H9 (cell line): ENCODE measurements around the gene SLC30A9. TPM values are rescaled to one million over a fixed set of nuclear protein-coding genes. Genes with fewer than 3 reads are reported as not detected.

Experiments used
- DNase-seq: peaks from one replicate; pipeline ENCODE4 v3.0.0-alpha.2; 2017
- H2AFZ ChIP-seq: one replicate; pipeline ENCODE4 v1.6.1; 2013; ENCODE audit warnings: mild to moderate bottlenecking, low read length, control low read depth, moderate library complexity
- H2AK5ac ChIP-seq: 2 replicates; pipeline ENCODE4 v1.6.1; 2013; ENCODE audit warnings: low read length, control low read depth, mixed read lengths; ENCODE audit not compliant: insufficient read length
- H2BK120ac ChIP-seq: one replicate; pipeline ENCODE4 v1.6.1; 2013; ENCODE audit warnings: low read depth, mild to moderate bottlenecking, low read length, control low read depth, inconsistent platforms; ENCODE audit not compliant: poor library complexity, severe bottlenecking
- H2BK12ac ChIP-seq: 2 replicates; pipeline ENCODE4 v1.6.1; 2013; ENCODE audit warnings: low read length, control low read depth, mixed read lengths, low read depth; ENCODE audit not compliant: insufficient read length
- H2BK15ac ChIP-seq: 2 replicates; pipeline ENCODE4 v1.6.1; 2013; ENCODE audit warnings: low read depth, low read length, control low read depth
- H2BK20ac ChIP-seq: one replicate; pipeline ENCODE4 v1.6.1; 2013; ENCODE audit warnings: low read depth, mild to moderate bottlenecking, low read length, control low read depth, inconsistent platforms; ENCODE audit not compliant: poor library complexity, severe bottlenecking
- H2BK5ac ChIP-seq: 2 replicates; pipeline ENCODE4 v1.6.1; 2013; ENCODE audit warnings: low read length, control low read depth, mixed read lengths; ENCODE audit not compliant: insufficient read length
- H3K14ac ChIP-seq: 2 replicates; pipeline ENCODE4 v1.6.1; 2013; ENCODE audit warnings: low read length, control low read depth; ENCODE audit not compliant: insufficient read depth
- H3K18ac ChIP-seq: 2 replicates; pipeline ENCODE4 v1.6.1; 2013; ENCODE audit warnings: low read depth, mild to moderate bottlenecking, mixed read lengths, low read length, control low read depth; ENCODE audit not compliant: insufficient read length
- H3K23ac ChIP-seq: 2 replicates; pipeline ENCODE4 v1.6.1; 2013; ENCODE audit warnings: low read length, control low read depth, mixed read lengths, low read depth; ENCODE audit not compliant: insufficient read length
- H3K23me2 ChIP-seq: 2 replicates; pipeline ENCODE4 v1.6.1; 2013; ENCODE audit warnings: low read depth, mild to moderate bottlenecking, mixed read lengths, low read length, control low read depth; ENCODE audit not compliant: insufficient read length, poor library complexity, severe bottlenecking
- H3K27ac ChIP-seq: 2 replicates; pipeline ENCODE4 v1.5.1; 2013; ENCODE audit warnings: low read length, control low read depth, mixed read lengths, low read depth; ENCODE audit not compliant: insufficient read length
- H3K27me3 ChIP-seq: 2 replicates; pipeline ENCODE4 v1.6.1; 2013; ENCODE audit warnings: low read length, control low read depth, inconsistent platforms; ENCODE audit not compliant: insufficient read depth
- H3K4ac ChIP-seq: 2 replicates; pipeline ENCODE4 v1.6.1; 2013; ENCODE audit warnings: low read depth, mild to moderate bottlenecking, control low read depth, inconsistent platforms, low read length, moderate library complexity
- H3K4me1 ChIP-seq: 2 replicates; pipeline ENCODE4 v1.6.1; 2013; ENCODE audit warnings: low read length, control low read depth, inconsistent platforms; ENCODE audit not compliant: insufficient read depth
- H3K4me2 ChIP-seq: 2 replicates; pipeline ENCODE4 v1.6.1; 2013; ENCODE audit warnings: low read length, control low read depth, mixed read lengths; ENCODE audit not compliant: insufficient read length, insufficient read depth
- H3K56ac ChIP-seq: 2 replicates; pipeline ENCODE4 v1.6.1; 2013; ENCODE audit warnings: low read depth, mild to moderate bottlenecking, mixed read lengths, low read length, control low read depth; ENCODE audit not compliant: insufficient read length
- H3K79me1 ChIP-seq: 2 replicates; pipeline ENCODE4 v1.6.1; 2013; ENCODE audit warnings: low read depth, mild to moderate bottlenecking, moderate library complexity, low read length, control low read depth, inconsistent platforms; ENCODE audit not compliant: insufficient read depth, poor library complexity, severe bottlenecking
- H3K79me2 ChIP-seq: 2 replicates; pipeline ENCODE4 v1.6.1; 2013; ENCODE audit warnings: low read length, control low read depth, inconsistent platforms; ENCODE audit not compliant: insufficient read depth
- H3K9ac ChIP-seq: 2 replicates; pipeline ENCODE4 v1.6.1; 2013; ENCODE audit warnings: low read length, control low read depth, mixed read lengths; ENCODE audit not compliant: insufficient read length; ENCODE audit errors: extremely low read depth
- H3K9me3 ChIP-seq: one replicate; pipeline ENCODE4 v1.6.1; 2013; ENCODE audit warnings: low read depth, low read length, inconsistent platforms; ENCODE audit not compliant: control insufficient read depth
- H3T11ph ChIP-seq: one replicate; pipeline ENCODE4 v1.6.1; 2013; ENCODE audit warnings: mild to moderate bottlenecking, low read length, control low read depth, inconsistent platforms
- H4K20me1 ChIP-seq: one replicate; pipeline ENCODE4 v1.6.1; 2013; ENCODE audit not compliant: control insufficient read depth, insufficient read length, insufficient read depth
- H4K5ac ChIP-seq: 2 replicates; pipeline ENCODE4 v1.6.1; 2013; ENCODE audit warnings: low read depth, mild to moderate bottlenecking, mixed read lengths, low read length, control low read depth; ENCODE audit not compliant: insufficient read length
- H4K8ac ChIP-seq: replicated peaks from 2 replicates; pipeline ENCODE4 v1.6.1; 2013; ENCODE audit warnings: low read length, control low read depth, mixed read lengths, low read depth; ENCODE audit not compliant: insufficient read length
- H4K91ac ChIP-seq: 2 replicates; pipeline ENCODE4 v1.6.1; 2013; ENCODE audit warnings: low read depth, mild to moderate bottlenecking, moderate library complexity, mixed read lengths, low read length, control low read depth; ENCODE audit not compliant: insufficient read length
- H3K27ac Mint-ChIP-seq, 3 experiments: 2 replicates in 2 of 3; 3 replicates in 1 of 3; pipeline ENCODE4 v1.8.0; 2020 to 2021; ENCODE audit warnings: mixed read lengths in 3 of 3, mild to moderate bottlenecking in 1 of 3, moderate library complexity in 1 of 3
- H3K27me3 Mint-ChIP-seq: 2 replicates; pipeline ENCODE4 v1.8.0; 2021; ENCODE audit warnings: low read depth, mild to moderate bottlenecking, moderate library complexity, mixed read lengths
- H3K36me3 Mint-ChIP-seq, 3 experiments: 2 replicates in 2 of 3; 3 replicates in 1 of 3; pipeline ENCODE4 v1.8.0; 2020 to 2021; ENCODE audit warnings: low read depth in 3 of 3, mixed read lengths in 3 of 3; ENCODE audit not compliant: insufficient read depth in 1 of 3
- H3K4me1 Mint-ChIP-seq, 2 experiments: 2 replicates each; pipeline ENCODE4 v1.8.0; 2020; ENCODE audit warnings: mixed read lengths in 2 of 2
- H3K4me3 Mint-ChIP-seq, 2 experiments: 2 replicates in 1 of 2; 3 replicates in 1 of 2; pipeline ENCODE4 v1.8.0; 2020 to 2021; ENCODE audit warnings: mild to moderate bottlenecking in 2 of 2, mixed read lengths in 2 of 2, moderate library complexity in 1 of 2
- H3K9me3 Mint-ChIP-seq, 2 experiments: 2 replicates in 1 of 2; 3 replicates in 1 of 2; pipeline ENCODE4 v1.8.0; 2020; ENCODE audit warnings: mild to moderate bottlenecking in 2 of 2, mixed read lengths in 2 of 2, moderate library complexity in 1 of 2
- WGBS: extraction: QIAGEN DNeasy Blood & Tissue Kit; methylation state at CpG from one replicate; pipeline ENCODE4 v1.1.7; 2013; ENCODE audit warnings: missing lambda C conversion rate, low lambda C conversion rate, mixed read lengths; ENCODE audit not compliant: insufficient read length; ENCODE audit errors: extremely low coverage; 5-methylcytosine and 5-hydroxymethylcytosine counted together
- total RNA-seq: library from RNA; stranded (reverse); gene quantifications from 2 replicates; pipeline ENCODE4 v1.2.1, GENCODE V29; 2021
- TF ChIP-seq, protein P1 (sequence below): fragments of 200-600 bp; sonication (generic); conservative IDR thresholded peaks from 3 replicates; pipeline ENCODE4 v1.8.0; 2021; ENCODE audit warnings: antibody characterized with exemption, mild to moderate bottlenecking

SLC30A9 gene
- total RNA-seq, 1 experiment from 2014 or later, result 70.8 TPM

- H4K91ac ChIP-seq, result no peak overlapping the region
- H3K27ac ChIP-seq, result no peak overlapping the region
- no peak overlapping the region for H3K56ac ChIP-seq
- no peaks in the 10 kb centered on the region for H4K20me1 ChIP-seq
- H3K27me3 ChIP-seq, result no peaks in the 10 kb centered on the region
- H3K4me2 ChIP-seq, result no peak overlapping the region
- DNase-seq, result no peak
- H3K79me2 ChIP-seq, result peaks cover 2% of the 10 kb centered on the region; the same call in 1 of the 2 replicates
- WGBS, result no CpG with 5 or more reads among the region's 3 CpGs
- Mint-ChIP-seq H3K36me3 (peaks cover 24 to 32% (median 25%) of the 10 kb centered on the region in 3 experiments), H3K27ac (peak overlapping the region; percentile 40 to 79 (median 51); a peak in 2 of 7 replicates), H3K4me3 (no peak overlapping the region), H3K4me1 (peaks cover 34% of the 10 kb centered on the region in 2 experiments), H3K9me3 (no peaks in the 10 kb centered on the region), H3K27me3 (no peaks in the 10 kb centered on the region)
- H4K8ac ChIP-seq, result no peak overlapping the region
- no peak overlapping the region for H4K5ac ChIP-seq
- H3K9me3 ChIP-seq, result no peaks in the 10 kb centered on the region
- H3K23me2 ChIP-seq, result no peaks in the 10 kb centered on the region
- H2BK120ac ChIP-seq, result no peak overlapping the region
- H2BK12ac ChIP-seq, result no peak overlapping the region
- H3K18ac ChIP-seq, result no peak overlapping the region
- no peak overlapping the region for H2AK5ac ChIP-seq
- TF ChIP-seq, protein P1, sequence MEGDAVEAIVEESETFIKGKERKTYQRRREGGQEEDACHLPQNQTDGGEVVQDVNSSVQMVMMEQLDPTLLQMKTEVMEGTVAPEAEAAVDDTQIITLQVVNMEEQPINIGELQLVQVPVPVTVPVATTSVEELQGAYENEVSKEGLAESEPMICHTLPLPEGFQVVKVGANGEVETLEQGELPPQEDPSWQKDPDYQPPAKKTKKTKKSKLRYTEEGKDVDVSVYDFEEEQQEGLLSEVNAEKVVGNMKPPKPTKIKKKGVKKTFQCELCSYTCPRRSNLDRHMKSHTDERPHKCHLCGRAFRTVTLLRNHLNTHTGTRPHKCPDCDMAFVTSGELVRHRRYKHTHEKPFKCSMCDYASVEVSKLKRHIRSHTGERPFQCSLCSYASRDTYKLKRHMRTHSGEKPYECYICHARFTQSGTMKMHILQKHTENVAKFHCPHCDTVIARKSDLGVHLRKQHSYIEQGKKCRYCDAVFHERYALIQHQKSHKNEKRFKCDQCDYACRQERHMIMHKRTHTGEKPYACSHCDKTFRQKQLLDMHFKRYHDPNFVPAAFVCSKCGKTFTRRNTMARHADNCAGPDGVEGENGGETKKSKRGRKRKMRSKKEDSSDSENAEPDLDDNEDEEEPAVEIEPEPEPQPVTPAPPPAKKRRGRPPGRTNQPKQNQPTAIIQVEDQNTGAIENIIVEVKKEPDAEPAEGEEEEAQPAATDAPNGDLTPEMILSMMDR, result no peak
- no peak overlapping the region for H3K4ac ChIP-seq
- no peak overlapping the region for H2BK20ac ChIP-seq
- H2BK5ac ChIP-seq, result no peak overlapping the region
- H3K14ac ChIP-seq, result no peak overlapping the region
- H3K23ac ChIP-seq, result no peak overlapping the region
- no peak overlapping the region for H3K9ac ChIP-seq
- peaks cover 4% of the 10 kb centered on the region; the same call in 1 of the 2 replicates for H3K4me1 ChIP-seq
- H3K79me1 ChIP-seq, result no peaks in the 10 kb centered on the region
- H2BK15ac ChIP-seq, result no peak overlapping the region
- H3T11ph ChIP-seq, result no peak overlapping the region
- no peak overlapping the region for H2AFZ ChIP-seq
Measured at GRCh38 chr4:42136371-42136770, 146.0 kb downstream of the SLC30A9 start.

Other genes with a start within 250 kb of the SLC30A9 start
- gene PHOX2B, start 241.8 kb upstream of the SLC30A9 start, total RNA-seq, result not detected in 2 replicates
- gene TMEM33, start 55.1 kb upstream of the SLC30A9 start, total RNA-seq, result 74.2 and 76.7 TPM in 2 replicates
- gene DCAF4L1, start 8.8 kb upstream of the SLC30A9 start, total RNA-seq, result 0.07 and 0.09 TPM in 2 replicates
- gene BEND4, start 162.1 kb downstream of the SLC30A9 start, total RNA-seq, result 25.1 and 25.8 TPM in 2 replicates